ENCODE data around the gene TK2.

The TK2 gene

GRCh38 chr16:66521951-66522771, 27.8 kb downstream of the TK2 start:
- H3K4me3 Mint-ChIP-seq, result no peak overlapping the region

GRCh38 chr16:66521252-66521713, 28.6 kb downstream of the TK2 start:
- TF ChIP-seq, protein P1, sequence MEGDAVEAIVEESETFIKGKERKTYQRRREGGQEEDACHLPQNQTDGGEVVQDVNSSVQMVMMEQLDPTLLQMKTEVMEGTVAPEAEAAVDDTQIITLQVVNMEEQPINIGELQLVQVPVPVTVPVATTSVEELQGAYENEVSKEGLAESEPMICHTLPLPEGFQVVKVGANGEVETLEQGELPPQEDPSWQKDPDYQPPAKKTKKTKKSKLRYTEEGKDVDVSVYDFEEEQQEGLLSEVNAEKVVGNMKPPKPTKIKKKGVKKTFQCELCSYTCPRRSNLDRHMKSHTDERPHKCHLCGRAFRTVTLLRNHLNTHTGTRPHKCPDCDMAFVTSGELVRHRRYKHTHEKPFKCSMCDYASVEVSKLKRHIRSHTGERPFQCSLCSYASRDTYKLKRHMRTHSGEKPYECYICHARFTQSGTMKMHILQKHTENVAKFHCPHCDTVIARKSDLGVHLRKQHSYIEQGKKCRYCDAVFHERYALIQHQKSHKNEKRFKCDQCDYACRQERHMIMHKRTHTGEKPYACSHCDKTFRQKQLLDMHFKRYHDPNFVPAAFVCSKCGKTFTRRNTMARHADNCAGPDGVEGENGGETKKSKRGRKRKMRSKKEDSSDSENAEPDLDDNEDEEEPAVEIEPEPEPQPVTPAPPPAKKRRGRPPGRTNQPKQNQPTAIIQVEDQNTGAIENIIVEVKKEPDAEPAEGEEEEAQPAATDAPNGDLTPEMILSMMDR (IDR thresholded peaks at IDR 0.05; ENCODE audit: unreplicated experiment in 3 of 3), result no peak

More at GRCh38 chr16:66521951-66522771, 27.8 kb downstream of the TK2 start:
- TF ChIP-seq, protein P1 (IDR thresholded peaks at IDR 0.05; ENCODE audit: unreplicated experiment in 3 of 3), result no peak
- peaks cover 25% of the 10 kb centered on the region for H3K4me1 Mint-ChIP-seq
- no peaks in the 10 kb centered on the region for H3K9me3 Mint-ChIP-seq
- peaks cover 28% of the 10 kb centered on the region for H3K36me3 Mint-ChIP-seq (ENCODE audit: low read depth)
- H3K27me3 Mint-ChIP-seq (ENCODE audit: low read depth), result no peaks in the 10 kb centered on the region
- peak overlapping the region in 2 of 3 experiments; percentile 73 to 92 for H3K27ac Mint-ChIP-seq

DNA sequence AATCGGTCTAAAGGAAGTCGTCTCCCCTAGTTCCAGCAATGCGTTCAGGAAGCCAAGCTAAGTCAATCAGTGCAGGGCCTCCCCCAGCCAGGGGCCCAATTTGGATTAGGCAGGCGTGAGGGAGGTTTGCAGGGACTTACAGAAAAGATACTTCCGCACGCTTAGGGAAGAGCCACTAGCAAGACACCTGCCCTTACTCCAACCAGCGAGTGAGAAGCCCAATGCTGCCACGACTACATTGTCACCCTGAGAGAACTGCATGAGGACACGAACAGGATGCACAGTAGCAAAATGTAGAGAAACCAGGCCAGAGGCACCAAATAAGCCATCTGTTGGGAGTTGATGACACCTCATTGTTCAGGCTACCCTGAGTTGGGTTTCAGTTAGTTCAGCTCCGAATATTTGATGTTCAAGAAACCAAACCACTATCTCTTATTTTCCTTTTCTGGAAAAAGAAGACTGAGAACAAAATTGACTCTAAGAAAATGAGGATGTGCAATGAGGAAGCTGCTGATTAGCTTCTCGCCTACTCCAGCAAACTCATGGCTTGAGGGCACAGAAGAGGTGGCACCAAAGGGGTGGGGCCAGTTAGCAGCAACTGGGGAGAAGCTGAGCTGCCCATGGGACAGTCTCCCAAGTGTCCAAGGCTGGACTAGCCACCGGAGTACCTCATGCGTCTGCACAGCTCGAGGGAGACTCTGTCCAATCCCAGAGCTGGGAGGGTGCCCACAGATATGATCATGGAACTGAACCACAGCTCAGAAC, 29.3 kb downstream of the TK2 start:
- Mint-ChIP-seq H3K36me3 (ENCODE audit: low read depth) (peaks cover 31% of the 10 kb centered on the region), H3K4me3 (no peak overlapping the region), H3K27me3 (ENCODE audit: low read depth) (no peaks in the 10 kb centered on the region), H3K4me1 (peaks cover 36% of the 10 kb centered on the region), H3K27ac (peak overlapping the region in 2 of 3 experiments; percentile 53 to 65), H3K9me3 (no peaks in the 10 kb centered on the region)
- TF ChIP-seq, protein P1 (IDR thresholded peaks at IDR 0.05; ENCODE audit: unreplicated experiment in 3 of 3), result no peak

More at GRCh38 chr16:66521252-66521713, 28.6 kb downstream of the TK2 start:
- H3K9me3 Mint-ChIP-seq, result no peaks in the 10 kb centered on the region
- H3K36me3 Mint-ChIP-seq (ENCODE audit: low read depth), result peaks cover 35% of the 10 kb centered on the region
- H3K4me1 Mint-ChIP-seq, result peaks cover 33% of the 10 kb centered on the region
- no peaks in the 10 kb centered on the region for H3K27me3 Mint-ChIP-seq (ENCODE audit: low read depth)
- H3K4me3 Mint-ChIP-seq, result no peak overlapping the region
- H3K27ac Mint-ChIP-seq, result peak overlapping the region in 2 of 3 experiments; percentile 73 to 92

GRCh38 chr16:66519482-66520373, 30.2 kb downstream of the TK2 start:
- peak overlapping the region in 2 of 3 experiments; percentile 53 to 65 for H3K27ac Mint-ChIP-seq
- H3K9me3 Mint-ChIP-seq, result no peaks in the 10 kb centered on the region
- TF ChIP-seq, protein P1 (IDR thresholded peaks at IDR 0.05; ENCODE audit: unreplicated experiment in 3 of 3), result no peak
- peaks cover 36% of the 10 kb centered on the region for H3K4me1 Mint-ChIP-seq
- H3K36me3 Mint-ChIP-seq (ENCODE audit: low read depth), result peaks cover 37% of the 10 kb centered on the region
- H3K27me3 Mint-ChIP-seq (ENCODE audit: low read depth), result no peaks in the 10 kb centered on the region
- H3K4me3 Mint-ChIP-seq, result no peak overlapping the region

GRCh38 chr16:66517586-66518263, 32.2 kb downstream of the TK2 start:
- Mint-ChIP-seq H3K9me3 (no peaks in the 10 kb centered on the region), H3K36me3 (ENCODE audit: low read depth) (peaks cover 51% of the 10 kb centered on the region), H3K4me1 (peaks cover 41% of the 10 kb centered on the region), H3K27me3 (ENCODE audit: low read depth) (no peaks in the 10 kb centered on the region), H3K4me3 (no peak overlapping the region), H3K27ac (peak overlapping the region; percentile 90 to 99 (median 99))
- TF ChIP-seq, protein P1 (IDR thresholded peaks at IDR 0.05; ENCODE audit: unreplicated experiment in 3 of 3), result no peak
